ENCODE data around the gene PCDHA4.

The PCDHA4 gene

DNA sequence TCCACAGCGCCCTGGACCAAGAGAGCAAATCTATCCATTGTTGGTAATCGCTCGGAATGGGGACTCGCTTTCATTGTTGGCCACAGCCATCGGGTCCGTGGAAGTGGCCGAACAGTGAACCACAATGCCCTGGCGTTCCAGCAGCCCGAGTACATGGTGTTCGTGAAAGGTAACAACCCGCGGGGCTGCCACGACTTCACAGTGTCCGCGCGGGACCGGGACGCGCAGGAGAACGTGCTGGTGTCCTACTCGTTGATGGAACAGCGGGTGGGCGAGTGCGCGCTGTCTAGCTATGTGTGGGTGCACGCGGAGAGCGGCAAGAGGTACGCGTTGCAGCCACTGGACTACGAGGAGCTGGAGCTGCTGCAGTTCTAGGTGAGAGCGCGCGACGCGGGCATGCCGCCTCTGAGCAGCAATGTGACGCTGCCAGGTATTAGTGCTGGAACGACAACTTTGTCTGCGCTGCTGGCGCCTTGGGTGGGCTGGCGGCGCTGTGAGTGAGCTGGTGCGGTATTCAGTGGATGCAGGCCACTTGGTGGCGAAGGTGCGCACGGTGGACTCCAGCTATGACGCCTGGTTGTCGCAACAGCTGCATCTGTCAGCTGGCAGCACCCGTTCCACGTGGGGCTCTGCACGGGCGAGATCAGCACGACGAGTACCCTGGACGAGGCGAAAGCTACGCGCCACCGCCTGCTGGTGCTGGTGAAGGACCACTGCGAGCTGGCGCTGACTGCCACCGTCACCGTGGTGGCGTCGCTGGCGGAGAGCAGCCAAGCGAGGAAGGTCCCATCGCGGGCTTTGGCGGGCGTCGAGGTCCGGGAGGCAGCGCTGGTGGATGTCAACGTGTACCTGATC, 55.8 kb downstream of the PCDHA4 start:
- DNase-seq = no peak
